WTC11 (cell line): ENCODE data around the gene TGFBR1. TPM values are rescaled to one million over a fixed set of nuclear protein-coding genes. Genes with fewer than 3 reads are reported as not detected.

Source experiments
- ATAC-seq: fragments of 200-7000 bp; cut with Tn5 transposase; 2 replicates; pipeline ENCODE4 v1.10.0; 2021; ENCODE audit warnings: mild to moderate bottlenecking, moderate library complexity
- CTCF ChIA-PET: fragments of 300-600 bp; sonication (Branson Sonifier 250); formaldehyde crosslinking; loops from one replicate; lab custom pipeline; 2021; ENCODE audit warnings: antibody characterized with exemption; lab: Charles Lee
- POLR2A ChIA-PET: fragments of 350-600 bp; sonication (Branson Sonifier 250); formaldehyde crosslinking; loops from one replicate; lab custom pipeline; 2021; ENCODE audit warnings: antibody characterized with exemption; lab: Charles Lee
- DNase-seq: peaks from one replicate; pipeline ENCODE4 v3.0.0; 2021; ENCODE audit warnings: low spot score
- H3K27ac Mint-ChIP-seq: 2 replicates; pipeline ENCODE4 v1.8.0; 2021; ENCODE audit warnings: mixed read lengths
- H3K27me3 Mint-ChIP-seq: 2 replicates; pipeline ENCODE4 v1.8.0; 2021; ENCODE audit warnings: low read depth, mild to moderate bottlenecking, moderate library complexity, mixed read lengths
- H3K36me3 Mint-ChIP-seq: 2 replicates; pipeline ENCODE4 v1.8.0; 2021; ENCODE audit warnings: mixed read lengths
- H3K4me1 Mint-ChIP-seq: 2 replicates; pipeline ENCODE4 v1.8.0; 2022; ENCODE audit warnings: mixed read lengths
- H3K4me3 Mint-ChIP-seq: 2 replicates; pipeline ENCODE4 v1.8.0; 2021; ENCODE audit warnings: mild to moderate bottlenecking, moderate library complexity, mixed read lengths
- H3K9me3 Mint-ChIP-seq: 2 replicates; pipeline ENCODE4 v1.8.0; 2021; ENCODE audit warnings: mixed read lengths
- AFF4 ChIP-seq: sonication (generic); formaldehyde crosslinking; IDR thresholded peaks from 2 replicates; pipeline ENCODE4 v1.8.1; 2023; ENCODE audit warnings: mild to moderate bottlenecking, missing genetic modification reagents, borderline replicate concordance
- E2F4 ChIP-seq: sonication (generic); formaldehyde crosslinking; IDR thresholded peaks from 2 replicates; pipeline ENCODE4 v1.8.1; 2022; ENCODE audit warnings: low read depth, mild to moderate bottlenecking, moderate library complexity, missing genetic modification reagents, borderline replicate concordance
- ELF4 ChIP-seq: sonication (generic); formaldehyde crosslinking; IDR thresholded peaks from 2 replicates; pipeline ENCODE4 v1.8.1; 2022; ENCODE audit warnings: low read depth, mild to moderate bottlenecking, moderate library complexity, missing genetic modification reagents
- EMX1 ChIP-seq: fragments of 250-450 bp; sonication (Bioruptor Pico); IDR thresholded peaks from 2 replicates; pipeline ENCODE4 v1.8.0; 2021; ENCODE audit warnings: mild to moderate bottlenecking
- ETV6 ChIP-seq: sonication (generic); formaldehyde crosslinking; IDR thresholded peaks from 2 replicates; pipeline ENCODE4 v1.8.1; 2022; ENCODE audit warnings: mild to moderate bottlenecking, missing genetic modification reagents
- GTF2I ChIP-seq: fragments of 250-450 bp; sonication (Bioruptor Pico); conservative IDR thresholded peaks from 2 replicates; pipeline ENCODE4 v1.4.0; 2021; ENCODE audit warnings: mild to moderate bottlenecking
- IRF1 ChIP-seq: sonication (generic); formaldehyde crosslinking; IDR thresholded peaks from 2 replicates; pipeline ENCODE4 v1.8.0; 2023; ENCODE audit warnings: missing genetic modification reagents
- JUN ChIP-seq: sonication (generic); formaldehyde crosslinking; IDR thresholded peaks from 2 replicates; pipeline ENCODE4 v1.8.0; 2023; ENCODE audit warnings: mild to moderate bottlenecking, missing genetic modification reagents
- KAT7 ChIP-seq: sonication (generic); formaldehyde crosslinking; IDR thresholded peaks from 2 replicates; pipeline ENCODE4 v1.8.1; 2023; ENCODE audit warnings: missing genetic modification reagents, mild to moderate bottlenecking, borderline replicate concordance
- USF2 ChIP-seq: sonication (generic); formaldehyde crosslinking; IDR thresholded peaks from 2 replicates; pipeline ENCODE4 v1.8.1; 2023; ENCODE audit warnings: mild to moderate bottlenecking, missing genetic modification reagents, moderate library complexity
- total RNA-seq: library from RNA; stranded (reverse); gene quantifications from 3 replicates; pipeline ENCODE4 v1.2.3, GENCODE V29; 2021
- TF ChIP-seq, protein P1 (sequence below): fragments of 250-450 bp; sonication (Bioruptor Pico); conservative IDR thresholded peaks from 2 replicates; pipeline ENCODE4 v1.9.0; 2021; ENCODE audit warnings: mild to moderate bottlenecking
- TF ChIP-seq, protein P2 (sequence below): sonication (generic); formaldehyde crosslinking; IDR thresholded peaks from 2 replicates; pipeline ENCODE4 v1.8.0; 2023; ENCODE audit warnings: missing genetic modification reagents, mild to moderate bottlenecking, borderline replicate concordance

Gene TGFBR1
- total RNA-seq, 1 experiment from 2014 or later, result 42.4 TPM

DNA sequence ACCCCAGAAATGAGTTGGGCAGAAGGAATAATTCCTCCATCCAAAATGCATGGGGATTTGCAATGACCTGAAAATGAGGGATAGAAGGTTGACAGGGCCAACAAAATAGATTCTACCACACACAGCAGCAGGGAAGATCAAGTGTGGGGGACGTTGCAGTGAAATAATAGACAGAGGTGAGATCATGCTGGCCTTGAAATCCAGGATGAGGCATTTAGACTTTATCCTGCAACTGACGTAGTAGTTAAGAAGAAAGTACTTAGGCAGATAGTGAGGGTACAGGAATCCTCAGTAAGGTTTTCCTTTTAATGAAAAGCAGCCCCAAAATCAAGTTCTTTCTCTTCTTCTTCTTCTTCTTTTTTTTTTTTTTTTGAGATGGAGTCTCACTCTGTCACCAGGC, 31.6 kb upstream of the TGFBR1 start:
- DNase-seq (no peak), ATAC-seq (no peak)
- Mint-ChIP-seq H3K36me3 (no peaks in the 10 kb centered on the region), H3K4me1 (no peaks in the 10 kb centered on the region; the same call in 1 of the 2 replicates), H3K27ac (no peak overlapping the region), H3K9me3 (peaks cover 6% of the 10 kb centered on the region; the same call in 1 of the 2 replicates), H3K27me3 (no peaks in the 10 kb centered on the region), H3K4me3 (no peak overlapping the region)
- ChIA-PET CTCF (no interaction called here), POLR2A (no interaction called here)
- TF ChIP-seq JUN, result no peak
- TF ChIP-seq, protein P1, sequence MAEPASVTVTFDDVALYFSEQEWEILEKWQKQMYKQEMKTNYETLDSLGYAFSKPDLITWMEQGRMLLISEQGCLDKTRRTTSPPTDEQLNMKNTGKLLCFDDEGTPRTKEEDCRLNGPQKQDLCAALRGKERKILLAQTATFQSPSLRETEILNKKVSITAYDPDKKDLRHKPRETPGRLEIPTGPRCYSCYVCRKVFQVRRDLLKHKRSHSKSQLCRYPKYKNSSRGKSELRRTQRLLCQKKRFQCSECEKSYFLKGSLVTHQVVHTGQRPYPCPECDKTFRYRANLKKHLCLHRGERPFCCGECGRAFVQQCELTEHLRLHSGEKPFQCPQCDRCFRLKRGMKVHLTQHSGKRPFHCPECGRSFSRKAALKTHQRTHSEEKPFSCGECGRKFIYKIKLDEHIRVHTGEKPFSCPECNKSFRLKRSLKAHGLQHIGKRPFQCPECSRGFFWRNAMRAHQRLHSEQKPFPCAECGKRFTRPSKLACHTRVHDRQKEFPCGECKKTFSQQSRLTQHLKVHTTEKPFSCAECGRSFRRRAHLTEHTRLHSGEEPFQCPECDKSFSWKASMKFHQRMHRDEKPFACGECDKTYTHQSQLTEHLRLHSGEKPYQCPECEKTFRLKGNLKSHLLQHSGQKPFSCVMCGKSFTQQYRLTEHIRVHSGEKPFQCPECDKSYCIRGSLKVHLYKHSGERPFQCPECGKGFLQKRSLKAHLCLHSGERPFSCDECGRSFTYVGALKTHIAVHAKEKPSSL, result no peak
- no peak for TF ChIP-seq E2F4 (CRISPR knock-in tag)
- TF ChIP-seq AFF4, result no peak
- no peak for TF ChIP-seq ELF4
- TF ChIP-seq ETV6 (CRISPR knock-in tag), result no peak
- no peak for TF ChIP-seq EMX1
- no peak for TF ChIP-seq IRF1 (CRISPR knock-in tag)
- no peak for TF ChIP-seq USF2
- TF ChIP-seq KAT7, result no peak
- TF ChIP-seq, protein P2, sequence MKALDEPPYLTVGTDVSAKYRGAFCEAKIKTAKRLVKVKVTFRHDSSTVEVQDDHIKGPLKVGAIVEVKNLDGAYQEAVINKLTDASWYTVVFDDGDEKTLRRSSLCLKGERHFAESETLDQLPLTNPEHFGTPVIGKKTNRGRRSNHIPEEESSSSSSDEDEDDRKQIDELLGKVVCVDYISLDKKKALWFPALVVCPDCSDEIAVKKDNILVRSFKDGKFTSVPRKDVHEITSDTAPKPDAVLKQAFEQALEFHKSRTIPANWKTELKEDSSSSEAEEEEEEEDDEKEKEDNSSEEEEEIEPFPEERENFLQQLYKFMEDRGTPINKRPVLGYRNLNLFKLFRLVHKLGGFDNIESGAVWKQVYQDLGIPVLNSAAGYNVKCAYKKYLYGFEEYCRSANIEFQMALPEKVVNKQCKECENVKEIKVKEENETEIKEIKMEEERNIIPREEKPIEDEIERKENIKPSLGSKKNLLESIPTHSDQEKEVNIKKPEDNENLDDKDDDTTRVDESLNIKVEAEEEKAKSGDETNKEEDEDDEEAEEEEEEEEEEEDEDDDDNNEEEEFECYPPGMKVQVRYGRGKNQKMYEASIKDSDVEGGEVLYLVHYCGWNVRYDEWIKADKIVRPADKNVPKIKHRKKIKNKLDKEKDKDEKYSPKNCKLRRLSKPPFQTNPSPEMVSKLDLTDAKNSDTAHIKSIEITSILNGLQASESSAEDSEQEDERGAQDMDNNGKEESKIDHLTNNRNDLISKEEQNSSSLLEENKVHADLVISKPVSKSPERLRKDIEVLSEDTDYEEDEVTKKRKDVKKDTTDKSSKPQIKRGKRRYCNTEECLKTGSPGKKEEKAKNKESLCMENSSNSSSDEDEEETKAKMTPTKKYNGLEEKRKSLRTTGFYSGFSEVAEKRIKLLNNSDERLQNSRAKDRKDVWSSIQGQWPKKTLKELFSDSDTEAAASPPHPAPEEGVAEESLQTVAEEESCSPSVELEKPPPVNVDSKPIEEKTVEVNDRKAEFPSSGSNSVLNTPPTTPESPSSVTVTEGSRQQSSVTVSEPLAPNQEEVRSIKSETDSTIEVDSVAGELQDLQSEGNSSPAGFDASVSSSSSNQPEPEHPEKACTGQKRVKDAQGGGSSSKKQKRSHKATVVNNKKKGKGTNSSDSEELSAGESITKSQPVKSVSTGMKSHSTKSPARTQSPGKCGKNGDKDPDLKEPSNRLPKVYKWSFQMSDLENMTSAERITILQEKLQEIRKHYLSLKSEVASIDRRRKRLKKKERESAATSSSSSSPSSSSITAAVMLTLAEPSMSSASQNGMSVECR, result no peak
- no peak for TF ChIP-seq GTF2I (CRISPR knock-in tag)
